KMS-11 (cell line): ENCODE results near the gene NCAM1.

Source experiments
- H2AFZ ChIP-seq: fragments of 200-600 bp; sonication (generic); 2 replicates; pipeline ENCODE4 v1.6.1; 2016; ENCODE audit warnings: antibody characterized with exemption, mixed run types, low read depth
- H3K27ac ChIP-seq: fragments of 200-600 bp; sonication (generic); 2 replicates; pipeline ENCODE4 v1.6.1; 2016; ENCODE audit warnings: mild to moderate bottlenecking, mixed run types
- H3K27me3 ChIP-seq: fragments of 200-600 bp; sonication (generic); 2 replicates; pipeline ENCODE4 v1.6.1; 2017; ENCODE audit warnings: mild to moderate bottlenecking, low read depth, mixed run types, moderate library complexity; ENCODE audit not compliant: insufficient read depth
- H3K36me3 ChIP-seq: fragments of 200-600 bp; sonication (generic); 2 replicates; pipeline ENCODE4 v1.6.1; 2017; ENCODE audit warnings: mild to moderate bottlenecking, mixed run types; ENCODE audit not compliant: insufficient read depth
- H3K4me1 ChIP-seq: fragments of 200-600 bp; sonication (generic); 2 replicates; pipeline ENCODE4 v1.6.1; 2016; ENCODE audit warnings: mild to moderate bottlenecking, low read depth, mixed run types; ENCODE audit not compliant: poor library complexity, severe bottlenecking
- H3K4me2 ChIP-seq: fragments of 200-600 bp; sonication (generic); 2 replicates; pipeline ENCODE4 v1.7.0; 2016; ENCODE audit warnings: mild to moderate bottlenecking, mixed run types
- H3K4me3 ChIP-seq: fragments of 200-600 bp; sonication (generic); IDR thresholded peaks from 2 replicates; pipeline ENCODE4 v1.6.1; 2017; ENCODE audit warnings: low read depth, low read length, mixed read lengths; ENCODE audit not compliant: insufficient read depth
- H3K79me2 ChIP-seq: fragments of 200-600 bp; sonication (generic); 2 replicates; pipeline ENCODE4 v1.6.1; 2016; ENCODE audit warnings: low read depth, mixed run types; ENCODE audit not compliant: insufficient read depth
- H3K9ac ChIP-seq: fragments of 200-600 bp; sonication (generic); 2 replicates; pipeline ENCODE4 v1.6.1; 2016; ENCODE audit warnings: mild to moderate bottlenecking, mixed run types
- H4K20me1 ChIP-seq: fragments of 200-600 bp; sonication (generic); 2 replicates; pipeline ENCODE4 v1.6.1; 2016; ENCODE audit warnings: mild to moderate bottlenecking, mixed run types; ENCODE audit not compliant: insufficient read depth
- TF ChIP-seq, protein P1 (sequence below): fragments of 200-600 bp; sonication (generic); conservative IDR thresholded peaks from 2 replicates; pipeline ENCODE4 v1.6.1; 2017; ENCODE audit warnings: low read depth, mild to moderate bottlenecking, antibody characterized with exemption, low read length, moderate library complexity, mixed read lengths

The NCAM1 gene

DNA sequence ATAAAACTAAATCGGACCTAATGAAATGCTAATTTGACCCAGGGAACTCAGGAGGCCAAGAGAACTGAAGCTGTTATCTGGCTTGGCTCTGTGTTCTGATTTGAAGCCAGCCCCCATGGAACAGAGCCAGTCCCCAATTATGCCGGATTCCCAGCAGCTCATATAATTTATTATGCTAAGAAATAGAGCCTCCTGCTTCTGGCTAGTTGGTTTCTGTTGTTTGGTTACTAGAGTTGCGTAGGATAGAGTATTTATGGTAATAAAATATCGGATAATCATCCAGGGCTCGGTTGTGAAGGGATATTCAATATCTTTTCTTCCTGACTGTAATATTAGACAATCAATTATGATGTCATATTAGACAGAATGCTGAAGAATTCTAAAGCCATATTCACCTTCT is 232.7 kb downstream of the NCAM1 start:
- Histone ChIP-seq H3K4me1 (peaks cover 6% of the 10 kb centered on the region), H3K27me3 (no peaks in the 10 kb centered on the region), H4K20me1 (no peaks in the 10 kb centered on the region), H3K4me2 (no peak overlapping the region), H3K4me3 (no peak overlapping the region), H3K9ac (no peak overlapping the region), H3K36me3 (no peaks in the 10 kb centered on the region), H3K79me2 (no peaks in the 10 kb centered on the region), H3K27ac (no peak overlapping the region), H2AFZ (no peak overlapping the region)
- TF ChIP-seq, protein P1, sequence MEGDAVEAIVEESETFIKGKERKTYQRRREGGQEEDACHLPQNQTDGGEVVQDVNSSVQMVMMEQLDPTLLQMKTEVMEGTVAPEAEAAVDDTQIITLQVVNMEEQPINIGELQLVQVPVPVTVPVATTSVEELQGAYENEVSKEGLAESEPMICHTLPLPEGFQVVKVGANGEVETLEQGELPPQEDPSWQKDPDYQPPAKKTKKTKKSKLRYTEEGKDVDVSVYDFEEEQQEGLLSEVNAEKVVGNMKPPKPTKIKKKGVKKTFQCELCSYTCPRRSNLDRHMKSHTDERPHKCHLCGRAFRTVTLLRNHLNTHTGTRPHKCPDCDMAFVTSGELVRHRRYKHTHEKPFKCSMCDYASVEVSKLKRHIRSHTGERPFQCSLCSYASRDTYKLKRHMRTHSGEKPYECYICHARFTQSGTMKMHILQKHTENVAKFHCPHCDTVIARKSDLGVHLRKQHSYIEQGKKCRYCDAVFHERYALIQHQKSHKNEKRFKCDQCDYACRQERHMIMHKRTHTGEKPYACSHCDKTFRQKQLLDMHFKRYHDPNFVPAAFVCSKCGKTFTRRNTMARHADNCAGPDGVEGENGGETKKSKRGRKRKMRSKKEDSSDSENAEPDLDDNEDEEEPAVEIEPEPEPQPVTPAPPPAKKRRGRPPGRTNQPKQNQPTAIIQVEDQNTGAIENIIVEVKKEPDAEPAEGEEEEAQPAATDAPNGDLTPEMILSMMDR, result no peak

DNA sequence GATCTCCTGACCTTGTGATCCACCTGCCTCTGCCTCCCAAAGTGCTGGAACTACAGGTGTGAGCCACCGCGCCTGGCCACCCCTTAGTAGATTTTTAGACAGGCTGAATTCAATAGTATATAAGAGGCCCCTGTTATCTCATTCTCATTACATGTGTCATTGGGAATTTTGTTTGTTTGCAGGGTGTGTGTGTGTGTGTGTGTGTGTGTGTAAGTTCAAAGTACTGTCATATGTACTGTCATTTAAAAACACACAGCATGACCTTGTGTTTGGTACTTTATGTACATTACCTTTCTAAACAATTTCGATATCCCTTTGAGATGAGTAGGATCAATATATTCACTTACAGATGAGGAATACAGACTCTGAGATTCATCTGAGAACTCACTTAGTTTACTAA is 234.5 kb downstream of the NCAM1 start:
- H3K4me1 ChIP-seq, result no peaks in the 10 kb centered on the region
- no peaks in the 10 kb centered on the region for H3K79me2 ChIP-seq
- no peaks in the 10 kb centered on the region for H3K36me3 ChIP-seq
- no peaks in the 10 kb centered on the region for H3K27me3 ChIP-seq
- no peak overlapping the region for H3K4me3 ChIP-seq
- no peaks in the 10 kb centered on the region for H4K20me1 ChIP-seq
- no peak overlapping the region for H3K9ac ChIP-seq
- H3K4me2 ChIP-seq, result no peak overlapping the region
- TF ChIP-seq, protein P1, result no peak
- H2AFZ ChIP-seq, result no peak overlapping the region
- no peak overlapping the region for H3K27ac ChIP-seq

DNA sequence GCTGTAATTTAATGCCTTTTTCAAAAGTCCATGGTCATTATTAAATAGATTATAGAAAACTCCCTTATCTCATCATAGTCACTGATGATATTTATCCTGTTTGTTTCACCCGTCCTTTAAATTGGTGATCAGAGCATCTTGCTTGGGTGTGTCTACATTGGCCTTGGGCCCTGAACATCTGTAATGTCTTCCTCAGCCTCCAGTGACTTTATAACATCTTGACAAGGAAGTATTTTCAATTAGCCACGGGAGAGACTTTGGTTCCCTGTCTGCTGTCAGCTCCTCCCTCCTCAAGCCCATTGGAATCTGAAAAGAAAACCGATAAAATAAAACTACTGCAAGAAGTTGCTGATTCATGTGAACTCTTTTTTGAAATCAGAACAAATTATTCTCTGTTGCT is 236.2 kb downstream of the NCAM1 start:
- Histone ChIP-seq H3K4me3 (no peak overlapping the region), H3K27me3 (no peaks in the 10 kb centered on the region), H3K79me2 (no peaks in the 10 kb centered on the region), H3K9ac (no peak overlapping the region), H3K4me1 (no peaks in the 10 kb centered on the region), H3K27ac (no peak overlapping the region), H3K36me3 (no peaks in the 10 kb centered on the region), H3K4me2 (no peak overlapping the region), H4K20me1 (no peaks in the 10 kb centered on the region), H2AFZ (no peak overlapping the region)
- TF ChIP-seq, protein P1, result no peak

DNA sequence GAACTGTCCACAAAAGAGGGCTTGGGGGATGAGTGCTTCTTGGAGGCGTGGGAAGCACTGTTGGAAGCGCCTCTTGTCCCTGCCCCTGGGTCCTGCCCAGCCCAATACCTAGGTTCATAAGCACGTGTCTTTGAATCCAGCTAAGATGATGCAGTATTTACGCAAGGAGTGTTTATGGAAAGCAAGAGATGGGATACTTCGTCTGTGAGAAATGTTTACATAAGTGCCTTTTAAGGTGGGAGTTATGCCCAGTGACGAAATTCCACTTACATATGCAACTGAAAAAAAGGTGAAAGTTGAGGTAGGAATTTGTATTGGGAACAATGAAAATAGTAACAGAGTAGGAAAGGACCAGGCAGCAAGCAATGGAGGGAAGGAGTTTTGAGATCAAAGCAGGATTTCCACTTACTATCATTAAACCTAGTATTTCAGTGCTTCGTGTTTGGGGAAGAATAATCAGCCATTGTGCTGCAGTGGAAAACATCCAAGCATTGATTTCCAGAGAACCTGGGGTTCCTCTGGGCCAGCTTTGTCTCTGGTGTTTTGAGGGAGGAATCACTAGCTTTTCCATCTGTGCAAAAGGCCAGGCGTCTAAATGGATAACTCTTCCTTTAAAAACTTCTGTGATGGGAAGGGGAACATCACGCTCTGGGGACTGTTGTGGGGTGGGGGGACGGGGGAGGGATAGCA is 237.9 kb downstream of the NCAM1 start:
- no peaks in the 10 kb centered on the region for H4K20me1 ChIP-seq
- no peak overlapping the region for H3K4me2 ChIP-seq
- no peaks in the 10 kb centered on the region for H3K4me1 ChIP-seq
- no peaks in the 10 kb centered on the region for H3K79me2 ChIP-seq
- H3K27ac ChIP-seq, result no peak overlapping the region
- no peak overlapping the region for H3K4me3 ChIP-seq
- no peak overlapping the region for H3K9ac ChIP-seq
- H3K36me3 ChIP-seq, result no peaks in the 10 kb centered on the region
- TF ChIP-seq, protein P1, result no peak
- H2AFZ ChIP-seq, result no peak overlapping the region
- H3K27me3 ChIP-seq, result no peaks in the 10 kb centered on the region
